Measurements from ENCODE around the gene PLD6. TPM values are rescaled to one million over a fixed set of nuclear protein-coding genes. Genes with fewer than 3 reads are reported as not detected.

The PLD6 gene
- polyA plus RNA-seq, 1 donor (not counting 4 experiments of a cell fraction or from before 2014, with no cell fraction given) = 1.6 TPM

DNA sequence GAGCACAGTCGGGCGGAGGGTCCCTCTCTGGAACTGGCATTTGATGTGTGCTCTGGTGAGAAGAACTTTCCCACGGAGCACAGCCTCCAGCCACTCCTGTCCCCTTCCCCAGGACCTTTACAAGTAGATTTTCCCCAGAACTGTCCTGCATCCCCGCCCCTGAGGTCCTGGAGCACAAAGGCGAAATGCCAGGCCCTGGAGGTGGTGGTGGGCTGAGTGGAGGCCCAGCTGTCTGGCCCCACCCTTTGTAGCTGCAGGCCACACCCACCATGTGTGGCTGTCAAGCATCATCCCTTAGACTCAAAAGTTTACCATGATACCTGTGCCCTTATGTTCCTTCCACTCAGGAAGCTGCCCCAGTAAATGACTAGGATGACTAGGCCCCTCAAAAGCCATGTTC lies 37.7 kb downstream of the PLD6 start:
- no peak overlapping the region for H2AFZ ChIP-seq (ENCODE audit: control insufficient read depth, low read length)
- dilution Hi-C loops (cut with MboI; ENCODE audit: extremely low pct_ligation_motif_present, low sequenced_read_pairs) = no loop called here
- H3K9ac ChIP-seq (ENCODE audit: control insufficient read depth, extremely low read depth, insufficient read depth, low read length) = no peak overlapping the region
- no peak overlapping the region for H3K4me2 ChIP-seq (ENCODE audit: control insufficient read depth, extremely low read depth, insufficient read depth, low read depth, low read length)
- H3K79me2 ChIP-seq (ENCODE audit: control insufficient read depth, insufficient read depth, low read length) = no peaks in the 10 kb centered on the region
- H3K4me3 ChIP-seq (ENCODE audit: control insufficient read depth in 2 of 3, extremely low read depth in 1 of 3, insufficient read depth in 2 of 3, low read depth in 1 of 3, low read length in 3 of 3) = no peak overlapping the region
- H3K36me3 ChIP-seq (ENCODE audit: control insufficient read depth in 2 of 2, extremely low read depth in 1 of 2, insufficient read depth in 2 of 2, low read length in 2 of 2) = peaks cover 42 to 56% of the 10 kb centered on the region in 2 experiments
- TF ChIP-seq, protein P1, sequence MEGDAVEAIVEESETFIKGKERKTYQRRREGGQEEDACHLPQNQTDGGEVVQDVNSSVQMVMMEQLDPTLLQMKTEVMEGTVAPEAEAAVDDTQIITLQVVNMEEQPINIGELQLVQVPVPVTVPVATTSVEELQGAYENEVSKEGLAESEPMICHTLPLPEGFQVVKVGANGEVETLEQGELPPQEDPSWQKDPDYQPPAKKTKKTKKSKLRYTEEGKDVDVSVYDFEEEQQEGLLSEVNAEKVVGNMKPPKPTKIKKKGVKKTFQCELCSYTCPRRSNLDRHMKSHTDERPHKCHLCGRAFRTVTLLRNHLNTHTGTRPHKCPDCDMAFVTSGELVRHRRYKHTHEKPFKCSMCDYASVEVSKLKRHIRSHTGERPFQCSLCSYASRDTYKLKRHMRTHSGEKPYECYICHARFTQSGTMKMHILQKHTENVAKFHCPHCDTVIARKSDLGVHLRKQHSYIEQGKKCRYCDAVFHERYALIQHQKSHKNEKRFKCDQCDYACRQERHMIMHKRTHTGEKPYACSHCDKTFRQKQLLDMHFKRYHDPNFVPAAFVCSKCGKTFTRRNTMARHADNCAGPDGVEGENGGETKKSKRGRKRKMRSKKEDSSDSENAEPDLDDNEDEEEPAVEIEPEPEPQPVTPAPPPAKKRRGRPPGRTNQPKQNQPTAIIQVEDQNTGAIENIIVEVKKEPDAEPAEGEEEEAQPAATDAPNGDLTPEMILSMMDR (optimal IDR thresholded peaks at IDR 0.05 in 1 of 3, IDR thresholded peaks at IDR 0.05 in 1 of 3, conservative IDR thresholded peaks at IDR 0.05 in 1 of 3; ENCODE audit: extremely low read depth in 1 of 3, insufficient read depth in 2 of 3, low read length in 3 of 3) = no peak
- no peak for TF ChIP-seq EZH2 (IDR thresholded peaks at IDR 0.05; ENCODE audit: low read length)
- H3K4me1 ChIP-seq (ENCODE audit: control insufficient read depth, extremely low read depth, insufficient read depth, low read length) = peaks cover 6% of the 10 kb centered on the region
- no peaks in the 10 kb centered on the region for H3K9me1 ChIP-seq (ENCODE audit: control insufficient read depth, extremely low read depth, insufficient read depth, low read length)
- no peaks in the 10 kb centered on the region for H4K20me1 ChIP-seq (ENCODE audit: control insufficient read depth, extremely low read depth, insufficient read depth, low read length)
- H3K27ac ChIP-seq (ENCODE audit: control insufficient read depth, insufficient read depth, low read length) = no peak overlapping the region
- H3K27me3 ChIP-seq (ENCODE audit: control insufficient read depth, extremely low read depth, insufficient read depth, low read length) = no peaks in the 10 kb centered on the region
- FAIRE-seq (no peak), DNase-seq (ENCODE audit: low read depth, low spot score) (no peak)
- no peaks in the 10 kb centered on the region for H3K9me3 ChIP-seq (ENCODE audit: control insufficient read depth, low read depth, low read length)

DNA sequence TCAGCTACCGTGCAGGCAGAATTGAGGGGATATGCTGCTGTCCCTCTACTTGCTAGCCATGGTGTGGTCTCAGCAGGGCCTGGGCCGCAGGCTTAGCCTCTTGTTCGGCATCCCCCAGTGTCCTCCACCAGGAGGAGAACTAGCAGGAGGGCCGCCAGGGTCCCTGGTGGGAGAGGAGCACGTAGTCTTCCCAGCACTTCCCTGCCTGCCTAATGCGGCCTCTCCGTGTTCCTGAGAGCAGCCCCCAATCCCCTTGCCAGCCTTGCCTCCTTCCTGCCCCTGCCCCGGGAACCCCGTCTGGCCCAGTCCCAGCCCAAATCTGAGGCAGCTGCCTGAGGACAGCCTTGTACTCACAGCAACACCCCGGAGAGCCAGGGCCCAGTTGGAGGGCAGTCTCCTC lies 38.1 kb downstream of the PLD6 start:
- peaks cover 6% of the 10 kb centered on the region for H3K4me1 ChIP-seq (ENCODE audit: control insufficient read depth, extremely low read depth, insufficient read depth, low read length)
- FAIRE-seq (no peak), DNase-seq (ENCODE audit: low read depth, low spot score) (no peak)
- H3K9me1 ChIP-seq (ENCODE audit: control insufficient read depth, extremely low read depth, insufficient read depth, low read length) = no peaks in the 10 kb centered on the region
- dilution Hi-C loops (cut with MboI; ENCODE audit: extremely low pct_ligation_motif_present, low sequenced_read_pairs) = no loop called here
- H3K4me2 ChIP-seq (ENCODE audit: control insufficient read depth, extremely low read depth, insufficient read depth, low read depth, low read length) = no peak overlapping the region
- no peak overlapping the region for H2AFZ ChIP-seq (ENCODE audit: control insufficient read depth, low read length)
- peaks cover 44 to 54% of the 10 kb centered on the region in 2 experiments for H3K36me3 ChIP-seq (ENCODE audit: control insufficient read depth in 2 of 2, extremely low read depth in 1 of 2, insufficient read depth in 2 of 2, low read length in 2 of 2)
- H3K9ac ChIP-seq (ENCODE audit: control insufficient read depth, extremely low read depth, insufficient read depth, low read length) = no peak overlapping the region
- H3K4me3 ChIP-seq (ENCODE audit: control insufficient read depth in 2 of 3, extremely low read depth in 1 of 3, insufficient read depth in 2 of 3, low read depth in 1 of 3, low read length in 3 of 3) = no peak overlapping the region
- H3K27ac ChIP-seq (ENCODE audit: control insufficient read depth, insufficient read depth, low read length) = no peak overlapping the region
- H4K20me1 ChIP-seq (ENCODE audit: control insufficient read depth, extremely low read depth, insufficient read depth, low read length) = no peaks in the 10 kb centered on the region
- H3K79me2 ChIP-seq (ENCODE audit: control insufficient read depth, insufficient read depth, low read length) = no peaks in the 10 kb centered on the region
- no peaks in the 10 kb centered on the region for H3K27me3 ChIP-seq (ENCODE audit: control insufficient read depth, extremely low read depth, insufficient read depth, low read length)
- TF ChIP-seq, protein P1 (optimal IDR thresholded peaks at IDR 0.05 in 1 of 3, IDR thresholded peaks at IDR 0.05 in 1 of 3, conservative IDR thresholded peaks at IDR 0.05 in 1 of 3; ENCODE audit: extremely low read depth in 1 of 3, insufficient read depth in 2 of 3, low read length in 3 of 3) = no peak
- TF ChIP-seq EZH2 (IDR thresholded peaks at IDR 0.05; ENCODE audit: low read length) = no peak
- H3K9me3 ChIP-seq (ENCODE audit: control insufficient read depth, low read depth, low read length) = no peaks in the 10 kb centered on the region
